DMS79 treated with DMSO at 0.1 percent for 48 hours (cell line): ENCODE measurements around the gene DNAJB6.

Source experiments
- DNase-seq: peaks from one replicate; lab custom pipeline; 2025; lab: John Stamatoyannopoulos, UW

Gene DNAJB6

DNA sequence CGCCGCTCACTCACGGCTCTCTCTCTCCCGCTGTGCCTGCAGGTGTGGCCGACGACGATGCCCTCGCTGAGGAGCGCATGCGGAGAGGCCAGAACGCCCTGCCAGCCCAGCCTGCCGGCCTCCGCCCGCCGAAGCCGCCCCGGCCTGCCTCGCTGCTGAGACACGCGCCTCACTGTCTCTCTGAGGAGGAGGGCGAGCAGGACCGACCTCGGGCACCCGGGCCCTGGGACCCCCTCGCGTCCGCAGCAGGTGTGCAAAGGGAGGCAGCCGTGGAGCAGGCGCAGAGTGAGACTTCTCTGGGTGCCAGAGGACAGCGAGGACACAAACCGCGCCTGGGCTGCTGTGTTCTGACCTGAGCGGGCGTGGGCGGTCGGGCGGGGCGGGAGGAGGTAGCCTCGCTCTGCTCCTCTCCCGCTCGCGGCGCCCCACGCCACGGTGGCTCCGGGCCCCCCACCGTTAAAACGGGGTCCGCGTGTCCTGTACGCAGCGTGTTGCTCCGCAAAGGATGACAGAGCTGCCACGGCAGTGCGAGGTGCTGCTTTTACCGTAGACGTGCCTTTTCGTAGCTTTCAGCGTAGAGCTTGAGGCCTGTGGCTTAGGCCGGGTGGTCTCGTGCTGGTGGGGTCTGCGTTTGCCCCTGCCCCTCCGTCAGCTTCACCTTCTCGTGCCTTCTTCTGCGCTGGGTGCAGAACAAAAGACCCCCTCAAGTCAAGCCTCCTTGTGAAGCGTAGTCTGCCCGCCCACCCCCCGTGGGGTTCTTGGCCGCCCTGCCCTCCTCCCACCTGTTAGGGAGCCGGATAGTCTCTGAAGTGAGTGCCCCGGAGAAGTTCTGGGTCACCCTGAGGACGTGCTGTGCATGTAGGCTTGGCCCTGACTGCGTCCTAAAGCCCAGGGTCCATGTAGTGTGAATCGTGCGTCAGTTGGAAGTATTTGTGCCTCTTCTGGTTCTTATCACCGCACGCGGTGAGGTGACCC, 73.2 kb downstream of the DNAJB6 start:
- no peak for DNase-seq

GRCh38 chr7:157410831-157411556, 74.2 kb downstream of the DNAJB6 start:
- DNase-seq = no peak

DNA sequence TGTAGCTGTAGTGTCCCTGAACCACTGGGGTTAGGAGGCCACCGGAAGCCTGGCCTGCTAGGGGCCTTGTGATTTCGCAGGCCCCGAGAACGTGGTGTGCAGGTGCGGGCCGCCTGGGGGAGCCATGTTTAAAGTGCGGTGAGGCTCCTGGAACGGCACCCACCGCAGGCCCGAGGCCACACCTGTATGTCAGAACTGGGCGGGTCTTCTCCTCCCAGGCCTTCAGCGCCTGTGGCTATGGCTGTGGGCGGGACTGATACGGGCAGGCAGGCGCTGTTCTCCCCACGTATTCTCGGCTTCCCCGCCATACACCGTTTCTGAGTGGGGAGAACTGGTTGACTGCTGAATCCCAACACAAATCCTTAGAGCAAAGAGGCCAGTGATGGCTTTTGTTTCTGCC, 74.8 kb downstream of the DNAJB6 start:
- DNase-seq = no peak

- no peak for DNase-seq
These were observed 75.2 kb downstream of the DNAJB6 start for GRCh38 chr7:157412021-157412443.

DNA sequence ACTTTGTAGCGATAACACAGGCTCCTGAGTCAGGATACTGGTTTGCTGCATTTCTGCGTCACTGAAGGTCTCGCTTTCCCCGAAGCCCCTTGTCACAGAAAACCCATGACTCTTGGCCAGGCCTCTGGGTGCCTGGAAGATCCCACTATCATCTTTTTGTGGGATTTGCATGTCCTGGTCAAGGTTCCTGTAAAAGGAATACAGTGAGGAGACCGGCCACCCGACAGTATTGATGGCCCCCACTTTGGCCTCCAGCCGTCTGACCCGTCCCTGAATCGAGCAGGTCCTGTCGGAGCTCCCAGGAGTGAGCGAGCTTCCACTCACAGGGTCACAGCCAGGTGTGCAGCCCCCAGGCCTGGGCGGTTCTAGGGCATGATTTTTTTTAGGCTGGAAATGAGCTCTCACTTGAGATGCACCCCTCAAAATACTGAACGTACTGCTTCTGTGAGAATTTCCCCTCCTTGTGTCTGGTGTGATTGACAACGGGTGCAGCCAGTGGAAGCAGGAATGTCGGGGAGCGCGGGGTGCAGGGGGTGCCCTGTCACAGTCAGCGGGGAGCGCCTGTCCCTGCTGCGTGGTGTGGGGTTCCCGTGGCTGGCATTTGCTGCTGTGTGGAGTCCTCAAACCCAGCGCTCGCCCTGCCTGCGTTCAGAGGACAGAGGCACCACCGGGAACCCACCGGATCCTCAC, 75.8 kb downstream of the DNAJB6 start:
- DNase-seq = no peak

GRCh38 chr7:157413881-157414701, 77.3 kb downstream of the DNAJB6 start:
- DNase-seq = no peak

DNA sequence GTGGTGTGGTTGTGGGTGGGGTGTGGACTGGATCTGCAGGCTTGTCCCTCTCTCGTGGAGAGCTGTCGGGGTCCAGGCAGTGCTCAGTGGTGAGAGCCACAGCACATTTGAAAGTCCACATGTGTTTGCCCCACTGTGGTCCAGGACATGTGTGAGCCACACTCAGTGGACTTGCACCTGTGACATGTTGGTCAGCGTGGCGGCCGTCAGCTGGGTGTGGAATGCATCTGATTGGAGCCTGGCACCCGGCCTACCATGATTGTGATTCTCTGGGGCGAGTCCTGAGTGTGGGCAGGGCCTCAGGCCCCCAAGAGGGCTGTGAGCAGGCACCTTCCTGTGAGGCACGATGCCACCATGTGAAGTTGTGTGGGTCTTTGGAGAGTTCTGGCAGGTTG, 77.9 kb downstream of the DNAJB6 start:
- no peak for DNase-seq

DNA sequence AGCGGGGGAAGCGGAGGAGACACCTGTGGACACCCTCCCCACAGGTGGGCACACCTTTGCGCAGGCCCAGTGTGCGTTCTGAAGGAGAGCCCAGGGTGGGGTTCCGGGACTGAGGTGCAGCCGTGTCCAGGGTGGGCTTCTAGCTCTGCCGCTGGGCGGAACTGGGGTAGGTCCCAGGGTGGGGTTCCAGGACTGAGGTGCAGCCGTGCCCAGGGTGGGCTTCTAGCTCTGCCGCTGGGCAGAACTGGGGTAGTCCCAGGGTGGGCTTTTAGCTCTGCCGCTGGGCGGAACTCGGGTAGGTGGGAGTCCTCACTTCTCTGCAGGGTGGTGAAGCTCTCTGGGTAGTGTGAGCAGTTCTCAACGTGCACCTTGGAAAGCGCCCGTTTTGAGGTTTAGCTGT, 78.7 kb downstream of the DNAJB6 start:
- no peak for DNase-seq

DNA sequence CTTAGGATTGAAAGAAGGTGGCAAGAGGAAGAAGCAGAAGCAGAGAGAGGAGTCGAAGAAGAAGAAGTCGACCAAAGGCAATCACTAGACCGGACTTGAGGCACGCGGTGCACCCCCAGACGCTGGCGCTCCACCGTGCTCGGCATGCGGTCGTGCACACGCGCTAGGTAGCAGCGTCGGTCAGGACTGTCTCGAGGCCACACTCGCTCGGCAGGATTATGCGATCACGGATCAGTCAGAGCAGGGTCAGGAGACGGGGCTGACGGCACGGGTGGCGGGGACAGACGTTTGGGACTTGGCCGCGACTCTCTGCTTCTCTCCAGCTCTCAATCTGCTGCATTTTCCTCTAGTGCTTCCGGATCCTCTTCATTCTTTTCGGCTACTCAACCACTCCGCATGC, 79.2 kb downstream of the DNAJB6 start:
- DNase-seq = no peak

- DNase-seq = no peak
These were observed 81.6 kb downstream of the DNAJB6 start for GRCh38 chr7:157418204-157419034.

DNA sequence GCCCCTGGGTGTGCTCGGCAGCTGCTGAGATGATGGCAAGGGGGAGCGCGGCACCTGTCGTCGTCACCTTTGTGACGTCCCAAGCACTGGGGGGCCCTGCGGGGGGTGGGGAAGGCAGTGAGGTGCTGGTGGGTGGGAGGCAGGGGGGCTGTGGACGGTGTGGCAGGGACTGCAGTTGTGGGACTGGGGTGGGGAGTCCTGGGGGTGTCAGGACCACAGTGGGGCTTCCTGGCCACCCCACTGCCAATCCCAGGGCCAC, 82.2 kb downstream of the DNAJB6 start:
- DNase-seq = no peak

- DNase-seq = no peak
These were observed 85.5 kb downstream of the DNAJB6 start for GRCh38 chr7:157422279-157422678.

DNA sequence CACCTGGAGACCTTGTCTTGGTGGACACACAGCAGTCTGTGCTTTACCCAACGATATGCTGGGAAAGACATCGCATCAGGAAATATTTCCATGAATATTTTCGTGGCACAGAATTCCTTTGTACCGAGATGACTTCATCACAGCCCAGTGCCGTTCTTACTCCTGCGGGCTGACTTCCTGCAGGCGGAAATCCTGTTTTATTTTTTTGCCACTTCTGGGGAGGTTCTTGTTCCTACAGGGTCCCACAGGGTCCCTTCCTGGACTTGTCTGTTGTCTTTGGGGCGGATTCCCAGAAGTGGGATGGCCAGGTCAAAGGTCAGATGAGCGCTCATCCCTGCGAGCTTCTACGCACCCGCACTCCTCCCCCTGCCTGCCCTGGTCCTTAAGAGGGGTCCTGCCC, 86.5 kb downstream of the DNAJB6 start:
- no peak for DNase-seq

DNA sequence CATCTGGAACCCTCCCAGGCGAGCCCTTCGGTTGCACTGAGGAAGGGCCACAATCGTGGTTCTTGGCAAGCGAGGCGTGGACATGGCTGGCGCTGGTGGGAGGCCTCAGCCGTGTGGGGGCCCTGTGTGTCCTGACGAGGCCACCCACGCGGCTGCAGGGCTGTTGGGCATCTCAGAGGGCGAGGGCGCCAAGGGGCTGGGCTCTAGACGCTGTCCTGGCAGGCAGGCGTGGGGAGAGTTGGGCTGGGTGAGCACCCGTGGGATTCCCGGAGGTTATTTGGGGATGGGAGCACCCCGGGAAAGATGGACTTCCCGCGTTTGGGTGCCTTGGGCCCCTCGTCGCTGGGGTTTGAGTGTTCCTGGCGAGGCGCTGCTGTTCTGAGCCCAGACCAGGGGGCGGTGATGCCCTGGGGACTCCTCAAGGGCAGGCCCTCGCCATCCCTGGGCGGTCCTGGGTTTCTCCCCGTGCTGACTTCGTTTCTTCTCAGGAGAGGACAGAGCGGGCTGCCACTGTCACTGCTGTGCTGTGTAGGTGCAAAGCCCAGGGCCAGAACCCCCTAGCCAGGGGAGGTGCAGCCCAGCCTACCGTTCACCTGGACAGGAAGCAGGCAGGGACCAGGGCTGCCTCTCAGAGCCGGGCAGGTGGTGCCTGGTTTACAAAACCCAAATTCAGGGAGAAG, 87.2 kb downstream of the DNAJB6 start:
- no peak for DNase-seq

DNA sequence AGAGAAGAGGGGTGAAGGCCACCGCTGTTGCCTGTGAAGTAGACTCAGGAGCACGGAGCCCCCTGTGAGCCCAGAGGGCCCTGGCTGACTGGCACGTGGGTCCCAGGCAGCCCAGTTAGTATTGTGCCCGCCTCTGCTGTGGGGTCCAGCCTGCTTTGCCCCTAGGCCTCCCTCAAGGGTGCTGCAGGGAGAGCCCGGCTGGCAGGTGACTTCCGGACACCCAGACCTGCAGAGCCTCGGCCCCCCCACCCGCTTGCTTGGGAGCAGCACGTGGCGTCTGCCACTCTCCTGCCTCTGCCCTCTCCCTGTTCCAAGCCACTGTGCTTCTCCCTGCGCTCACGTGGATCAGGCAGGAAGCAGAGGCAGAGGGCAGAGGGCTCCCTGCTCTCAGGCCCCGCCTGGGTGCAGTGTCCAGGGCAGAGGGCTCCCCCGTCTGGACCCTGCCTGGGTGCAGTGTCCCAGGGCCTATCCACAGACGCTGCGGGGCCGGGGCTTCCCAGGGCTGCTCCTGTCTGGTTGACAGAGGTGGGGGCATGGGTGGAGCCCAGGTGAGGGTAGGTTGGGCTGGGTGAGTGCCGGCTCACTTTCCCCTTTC, 88.4 kb downstream of the DNAJB6 start:
- no peak for DNase-seq

GRCh38 chr7:157425761-157426160, 89.0 kb downstream of the DNAJB6 start:
- no peak for DNase-seq

GRCh38 chr7:157426463-157427301, 89.9 kb downstream of the DNAJB6 start:
- DNase-seq = no peak

GRCh38 chr7:157427811-157428553, 91.2 kb downstream of the DNAJB6 start:
- DNase-seq = no peak
